ENCODE measurements around the gene DIP2C.
"Not testable (repeated sequence)": the region's sequence is repeated elsewhere in the genome, so short reads cannot be mapped to it uniquely, and the experiment has no call there.

The DIP2C gene

DNA sequence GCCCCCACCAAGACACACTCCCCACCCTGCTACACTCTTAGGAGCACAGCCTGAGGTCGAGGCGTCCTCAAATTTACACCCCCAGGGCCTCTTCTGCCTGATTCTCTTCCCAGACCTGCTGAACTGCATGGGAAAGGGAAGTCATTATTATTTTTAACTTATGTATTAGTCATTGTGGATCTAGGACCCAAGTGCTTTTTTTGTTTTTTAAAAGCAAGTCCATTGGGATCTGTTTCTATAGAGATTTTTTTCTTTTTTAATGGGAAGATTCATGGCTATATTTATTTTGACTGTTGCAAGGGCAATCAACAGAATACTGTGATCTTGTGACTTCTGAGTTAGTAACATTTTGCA lies 350.5 kb downstream of the DIP2C start:
- no peak for DNase-seq

DNA sequence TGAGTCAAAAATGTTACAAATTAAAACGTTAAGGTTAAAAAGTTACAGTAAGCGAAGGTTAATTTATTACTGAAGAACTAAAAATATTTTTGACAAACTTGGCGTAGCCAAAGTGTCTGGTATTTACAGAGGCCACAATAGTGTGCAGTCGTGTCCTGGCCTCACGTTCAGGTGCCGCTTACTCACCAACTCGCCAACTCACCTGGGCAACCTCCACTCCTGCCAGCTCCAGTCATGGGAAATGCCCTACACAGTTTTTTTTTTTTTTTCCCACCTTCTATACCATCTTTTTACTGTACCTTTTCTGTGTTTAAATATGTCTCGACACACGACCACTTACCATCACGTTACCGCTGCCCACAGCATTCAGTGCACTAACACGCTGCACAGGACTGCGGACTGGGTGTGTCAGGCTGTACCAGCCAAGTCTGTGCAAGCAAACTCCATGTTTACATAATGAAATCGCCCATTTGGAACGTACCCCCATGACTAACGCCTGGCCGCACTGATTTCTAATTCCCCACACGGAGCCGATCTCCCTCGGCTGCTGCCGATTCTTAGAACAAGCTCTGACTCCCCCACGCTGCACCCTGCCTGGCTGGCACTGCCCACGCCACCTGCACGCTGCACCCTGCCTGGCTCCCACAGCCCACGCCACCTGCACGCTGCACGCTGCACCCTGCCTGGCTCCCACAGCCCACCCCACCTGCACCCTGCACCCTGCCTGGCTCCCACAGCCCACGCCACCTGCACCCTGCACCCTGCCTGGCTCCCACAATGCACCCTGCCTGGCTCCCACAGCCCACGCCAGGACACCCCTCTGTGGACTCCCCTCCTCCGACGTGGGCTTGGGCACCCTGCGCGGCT lies 351.1 kb downstream of the DIP2C start:
- DNase-seq: peak; percentile 23

DNA sequence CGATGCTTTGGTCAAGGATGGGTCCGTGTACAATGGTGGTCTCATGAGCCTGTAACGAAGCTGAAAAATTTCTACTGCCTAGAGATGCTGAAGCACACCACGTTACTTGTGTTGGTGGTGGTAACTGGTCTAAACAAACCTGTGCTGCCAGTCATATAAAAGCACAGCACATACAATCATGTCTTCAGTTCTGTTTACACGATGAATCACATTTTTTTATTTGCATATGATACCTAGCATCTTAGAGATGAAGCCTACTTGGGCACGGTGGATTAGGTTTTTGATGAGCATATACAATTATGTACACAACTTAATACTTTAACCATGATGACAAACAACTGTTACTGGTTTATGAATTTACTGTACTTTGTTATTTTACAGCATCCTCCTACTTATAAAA lies 353.2 kb downstream of the DIP2C start:
- peak; percentile 95 for DNase-seq

DNA sequence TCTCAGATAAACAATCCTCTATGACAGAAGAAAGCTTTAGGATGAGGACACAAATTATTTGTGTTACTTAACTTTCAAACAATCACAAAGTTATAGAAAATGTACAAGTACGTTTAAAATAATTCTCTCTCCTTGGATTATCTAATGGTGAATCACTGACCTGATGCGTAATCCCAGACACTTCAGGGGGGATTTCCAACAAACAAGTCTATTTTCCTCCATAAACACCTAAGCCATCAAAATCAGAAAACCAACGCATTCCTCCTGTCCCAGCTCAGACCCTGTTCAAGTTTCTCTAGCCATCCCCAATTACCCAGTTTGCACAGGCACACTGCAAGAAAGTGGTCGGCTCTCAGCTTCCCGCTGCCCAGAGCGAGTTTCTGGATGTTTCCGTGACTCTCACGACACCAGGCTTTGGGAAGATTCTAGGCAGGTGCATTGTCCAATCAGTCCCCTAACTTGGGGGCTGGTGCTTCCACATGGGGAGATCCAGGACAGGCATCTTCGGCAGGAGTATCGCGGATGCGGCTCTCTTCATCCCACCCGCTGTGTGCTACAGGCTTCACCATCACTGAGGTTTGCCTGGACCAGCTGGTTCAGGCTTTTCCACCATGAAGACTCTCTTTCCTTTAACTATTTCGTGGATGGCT lies 354.2 kb downstream of the DIP2C start:
- no peak for DNase-seq

DNA sequence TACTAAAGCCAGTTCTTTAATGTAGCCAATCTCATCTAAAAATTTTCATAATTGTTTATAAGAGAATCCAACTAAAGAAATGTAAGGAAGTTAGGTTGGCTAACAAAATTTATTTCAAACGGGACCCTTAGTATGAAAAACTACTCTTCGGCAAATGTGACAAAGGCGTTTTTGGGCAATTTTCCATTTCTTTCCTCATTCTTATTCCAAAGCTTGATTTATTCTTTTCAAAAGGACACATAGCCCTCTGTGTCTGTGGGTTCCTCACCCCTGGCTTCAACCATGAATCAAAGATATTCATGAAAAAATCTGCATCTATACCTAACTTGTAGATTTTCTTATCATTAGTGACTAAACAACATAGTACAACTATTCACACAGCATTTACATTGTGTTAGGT lies 358.3 kb downstream of the DIP2C start:
- no peak for DNase-seq

DNA sequence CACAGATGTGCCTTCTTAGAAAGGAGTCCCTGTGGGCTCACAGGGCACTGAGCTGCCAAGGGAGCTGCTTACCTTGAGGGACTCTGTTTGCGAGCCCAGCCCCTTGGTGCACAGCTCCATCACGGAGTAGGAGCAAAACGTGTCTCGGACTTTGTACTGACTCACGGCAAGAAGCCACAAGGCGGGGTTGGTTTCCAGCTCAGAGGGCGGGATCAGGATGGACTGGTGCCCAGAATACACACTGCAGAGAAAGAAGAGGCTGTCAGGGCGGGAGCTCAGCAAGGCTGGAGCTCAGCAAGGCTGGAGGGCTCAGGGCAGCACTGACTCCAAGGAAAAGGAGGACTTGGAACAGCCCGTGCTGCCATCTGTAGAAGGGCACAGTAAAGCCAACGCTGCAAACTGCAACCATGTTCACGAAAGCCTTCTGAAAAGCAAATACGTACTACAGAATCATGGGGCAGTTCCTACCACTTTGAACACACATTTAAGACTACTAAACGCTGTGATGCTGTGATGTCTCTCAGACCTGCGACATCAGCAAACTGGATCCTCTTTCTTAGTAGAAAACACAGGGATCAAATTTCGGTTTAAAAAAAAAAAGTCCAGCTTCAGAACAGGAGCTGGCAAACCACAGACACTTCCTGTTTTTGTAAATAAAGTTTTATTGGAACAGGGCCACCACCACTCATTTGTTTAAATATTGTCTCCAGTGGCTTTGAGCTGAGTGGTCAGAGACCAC lies 359.9 kb downstream of the DIP2C start:
- peak; percentile 87 for DNase-seq

DNA sequence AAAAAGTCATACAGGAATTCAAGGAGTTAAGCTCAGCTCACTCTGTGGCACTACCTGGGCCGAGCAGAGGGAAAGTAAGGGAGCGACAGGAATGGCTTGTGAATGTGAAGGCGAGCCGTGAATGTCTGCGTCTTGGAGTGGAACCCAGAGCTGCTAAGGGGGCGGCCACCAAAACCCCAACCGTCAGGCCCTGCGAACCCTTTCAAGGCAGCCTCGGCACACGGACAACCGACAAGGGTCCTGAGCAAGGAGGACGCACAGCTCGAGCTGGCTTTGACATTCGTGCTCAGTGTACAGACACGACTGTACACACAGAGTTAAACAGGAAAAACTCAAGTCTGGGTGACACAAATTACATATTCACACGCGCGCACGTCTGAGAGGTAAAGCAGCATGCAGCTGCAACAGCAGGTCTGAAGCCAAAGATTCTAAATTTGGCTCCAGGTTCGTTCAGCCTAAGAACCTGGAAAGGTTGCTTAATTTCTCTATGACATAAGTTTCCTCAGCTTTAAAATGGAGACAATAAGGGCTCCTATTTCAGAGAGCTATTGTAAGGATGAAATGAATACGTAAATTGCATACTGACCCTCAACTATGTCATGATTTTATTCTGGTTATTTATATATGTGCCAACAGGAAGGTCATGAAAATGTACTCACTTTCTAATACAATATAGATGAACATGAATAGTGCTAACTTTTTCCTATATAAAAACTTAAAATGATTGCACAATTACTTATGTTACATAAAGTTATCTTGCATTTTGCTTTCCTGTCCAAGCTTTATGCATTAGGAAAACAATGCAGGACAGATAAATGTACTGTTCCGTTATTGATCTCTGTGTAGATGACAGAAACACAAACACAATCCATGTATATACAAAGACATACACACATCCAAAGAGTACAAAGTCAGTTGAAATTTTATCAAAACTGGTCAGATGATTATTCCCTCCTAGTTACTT lies 361.3 kb downstream of the DIP2C start:
- no peak for DNase-seq

DNA sequence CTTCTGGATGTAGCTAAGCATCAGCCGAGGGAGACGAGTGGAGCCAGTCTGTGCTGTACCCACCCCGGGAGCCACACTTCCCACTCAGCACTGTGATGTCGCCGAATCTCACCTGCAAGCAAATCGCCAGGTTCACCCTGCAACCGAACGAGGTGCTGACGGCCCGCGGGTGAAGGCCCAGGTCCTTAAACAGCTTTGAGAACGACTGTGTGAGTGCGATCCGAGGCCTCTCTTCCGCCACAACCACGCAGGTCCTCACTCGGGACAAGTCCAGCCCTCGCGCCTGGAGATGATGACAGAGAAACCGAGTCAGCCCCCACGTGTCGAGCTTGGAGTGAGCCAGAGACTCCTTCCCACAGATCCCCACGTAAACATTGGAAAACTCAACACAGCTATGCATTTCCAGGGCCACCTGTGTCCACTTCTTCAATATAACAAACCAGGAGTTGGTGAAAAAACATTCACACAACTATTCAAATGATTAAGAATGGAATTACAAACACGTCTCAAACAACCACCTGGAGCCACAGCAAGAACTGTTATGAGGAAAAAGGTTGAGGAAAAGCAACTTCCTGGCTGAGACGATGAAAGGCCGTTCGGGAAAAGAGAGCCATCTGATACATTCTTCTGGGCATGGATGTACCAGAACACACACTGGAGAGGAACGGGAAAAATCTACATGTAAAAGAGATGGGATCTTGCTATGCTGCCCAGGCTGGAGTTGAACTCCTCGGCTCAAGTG lies 362.4 kb downstream of the DIP2C start:
- no peak for DNase-seq

DNA sequence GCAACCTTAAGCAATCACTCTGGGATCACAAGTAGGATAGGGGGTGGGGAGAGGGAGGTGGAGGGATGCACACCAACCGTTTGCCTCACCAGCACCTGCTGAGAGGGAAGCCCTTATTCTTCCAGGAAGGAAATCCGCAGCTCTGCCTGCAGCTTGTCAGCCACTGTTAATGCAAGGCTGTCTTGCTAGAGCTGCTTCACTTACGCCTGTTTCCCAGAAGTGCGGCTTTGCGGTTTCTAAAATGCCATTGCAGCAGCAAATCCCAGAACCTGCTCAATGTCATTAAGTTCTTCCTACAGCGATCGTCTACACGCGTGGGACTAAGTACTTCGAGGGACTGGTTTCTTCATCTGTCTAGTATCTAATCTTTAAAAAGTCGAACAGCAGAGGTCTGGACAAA lies 363.1 kb downstream of the DIP2C start:
- DNase-seq: no peak

DNA sequence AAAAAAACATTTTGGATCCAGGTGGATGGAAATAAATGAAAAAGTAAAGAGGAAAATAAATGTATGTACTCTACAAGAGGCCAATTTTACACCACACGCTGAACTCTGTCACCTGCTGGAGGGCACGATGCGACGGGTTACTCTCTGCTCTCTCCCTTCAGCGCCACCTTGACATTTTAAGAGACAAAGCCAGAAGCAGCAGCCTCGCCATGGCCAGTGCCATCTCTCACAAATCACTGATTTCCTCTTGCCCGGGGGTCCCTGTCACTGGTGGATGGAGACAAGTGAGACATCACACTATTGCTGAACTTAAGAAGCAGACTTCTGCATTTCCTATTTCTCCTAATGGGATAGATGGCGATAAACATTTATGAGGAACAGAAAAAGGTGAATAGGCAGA lies 364.2 kb downstream of the DIP2C start:
- no peak for DNase-seq

DNA sequence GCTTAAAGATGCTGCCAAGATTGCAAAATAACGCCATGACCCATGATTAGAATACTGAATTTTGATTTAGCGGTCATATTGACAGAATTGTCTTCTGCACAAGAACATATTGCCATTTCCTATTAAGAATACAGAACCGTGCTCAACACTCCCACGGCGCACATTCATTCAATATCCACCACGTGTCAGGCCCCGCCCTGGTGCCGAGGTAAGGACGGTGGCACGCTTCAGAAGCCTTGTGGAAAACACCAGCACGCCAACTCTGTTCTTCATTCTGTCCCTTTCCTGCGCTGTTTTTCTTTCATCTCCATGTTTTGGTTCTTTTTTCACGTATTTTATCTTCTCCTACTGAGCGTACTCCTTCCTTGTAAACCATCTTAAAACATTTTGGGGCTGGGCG lies 364.9 kb downstream of the DIP2C start:
- DNase-seq: no peak

DNA sequence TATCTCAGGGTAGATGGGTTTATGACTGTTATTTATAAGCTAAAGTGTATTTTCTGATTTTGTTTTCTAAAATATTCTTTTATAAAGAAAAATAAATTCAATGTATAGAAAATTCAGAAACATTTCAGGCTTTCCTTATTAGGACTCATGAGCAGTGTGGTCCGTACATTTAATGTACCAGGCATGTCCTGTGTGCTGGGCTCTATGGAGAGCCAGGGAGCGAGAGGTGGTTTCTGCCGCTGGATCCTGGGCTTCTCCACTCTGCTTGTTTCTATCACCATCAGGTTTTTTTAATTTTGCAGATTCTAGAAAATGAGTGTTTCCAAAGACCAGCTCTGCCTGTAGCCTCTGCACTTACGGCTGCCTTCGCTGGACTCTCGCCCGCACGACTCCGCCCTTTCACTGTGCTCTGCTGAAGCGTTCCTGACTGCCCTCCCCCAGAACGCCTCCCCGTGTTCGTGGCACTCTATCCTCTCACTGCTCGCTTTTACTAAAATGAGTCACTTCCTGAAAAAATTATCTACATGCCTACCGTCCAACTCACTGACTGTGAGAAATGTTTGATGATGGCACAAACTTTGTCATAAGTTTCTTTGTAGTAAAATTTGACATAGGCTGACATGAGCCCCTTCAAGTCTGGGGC lies 365.7 kb downstream of the DIP2C start:
- DNase-seq: no peak

DNA sequence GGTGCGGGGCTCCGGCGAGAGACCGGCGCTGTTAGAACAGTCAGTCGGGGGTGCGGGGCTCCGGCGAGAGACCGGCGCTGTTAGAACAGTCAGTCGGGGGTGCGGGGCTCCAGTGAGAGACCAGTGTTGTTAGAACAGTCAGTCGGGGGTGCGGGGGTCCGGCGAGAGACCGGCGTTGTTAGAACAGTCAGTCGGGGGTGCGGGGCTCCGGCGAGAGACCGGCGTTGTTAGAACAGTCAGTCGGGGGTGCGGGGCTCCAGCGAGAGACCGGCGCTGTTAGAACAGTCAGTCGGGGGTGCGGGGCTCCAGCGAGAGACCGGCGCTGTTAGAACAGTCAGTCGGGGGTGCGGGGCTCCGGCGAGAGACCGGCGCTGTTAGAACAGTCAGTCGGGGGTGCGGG lies 366.4 kb downstream of the DIP2C start:
- DNase-seq: not testable (repeated sequence)

DNA sequence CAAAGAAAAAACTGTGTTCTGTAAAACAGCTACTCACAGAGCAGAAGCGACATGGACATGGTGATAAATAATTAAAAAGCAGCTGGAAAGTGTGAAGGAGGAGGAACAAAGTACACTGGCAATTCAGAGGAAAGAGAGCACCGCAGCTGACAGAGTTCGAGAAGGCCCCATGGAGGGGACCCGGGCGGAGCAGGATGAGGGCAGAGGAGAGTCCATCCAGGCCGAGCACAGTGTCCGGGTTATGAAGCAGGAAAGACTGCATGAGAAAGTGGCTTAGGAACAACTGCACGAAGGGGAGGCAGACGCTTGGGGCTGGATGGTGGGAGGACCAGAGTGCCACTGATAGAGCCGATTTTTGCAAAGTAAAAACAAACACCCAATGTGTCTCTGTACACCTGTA lies 368.7 kb downstream of the DIP2C start:
- no peak for DNase-seq

DNA sequence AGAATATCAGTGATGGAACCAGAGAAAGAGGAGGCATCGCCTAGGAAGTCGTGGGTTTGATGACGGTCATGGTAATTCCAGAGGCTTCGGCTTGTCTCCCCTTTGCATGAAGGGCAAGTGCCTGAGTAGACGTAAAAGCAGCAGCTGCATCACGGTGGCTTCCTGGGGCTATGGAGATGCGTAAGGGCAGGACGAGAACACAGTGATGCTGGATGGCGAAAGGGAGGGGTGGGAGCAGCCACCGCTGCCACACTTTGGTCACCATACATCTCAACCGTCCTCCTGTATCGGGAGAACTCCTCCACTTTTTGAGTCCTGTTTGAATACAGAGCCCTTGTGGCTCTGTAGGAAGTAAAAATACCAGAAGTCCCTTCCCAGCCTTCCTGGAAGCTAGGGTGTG lies 371.5 kb downstream of the DIP2C start:
- no peak for DNase-seq

DNA sequence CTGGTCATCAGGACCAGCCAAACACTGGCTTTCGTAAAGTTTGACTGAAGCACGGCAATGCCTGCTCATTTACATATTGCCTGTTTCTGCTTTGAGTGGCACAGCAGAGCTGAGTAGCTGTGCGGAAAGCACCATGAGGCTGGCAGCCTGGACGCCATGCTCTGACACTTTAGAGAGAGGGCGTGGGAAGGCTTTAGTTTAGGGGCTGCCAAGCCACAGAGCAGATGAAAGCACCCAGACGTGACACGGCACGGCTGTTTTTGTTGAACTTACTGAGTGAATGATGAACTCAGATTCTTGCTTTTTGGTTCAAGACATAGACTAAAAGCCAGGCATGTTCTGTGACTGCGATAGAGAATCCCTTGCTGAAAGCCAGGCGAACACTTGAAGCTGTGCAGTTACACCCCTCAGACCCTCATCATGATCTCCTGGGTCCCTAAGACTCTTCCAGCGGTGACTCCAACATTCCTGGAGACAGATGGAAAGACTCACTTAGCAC lies 372.1 kb downstream of the DIP2C start:
- DNase-seq: no peak

DNA sequence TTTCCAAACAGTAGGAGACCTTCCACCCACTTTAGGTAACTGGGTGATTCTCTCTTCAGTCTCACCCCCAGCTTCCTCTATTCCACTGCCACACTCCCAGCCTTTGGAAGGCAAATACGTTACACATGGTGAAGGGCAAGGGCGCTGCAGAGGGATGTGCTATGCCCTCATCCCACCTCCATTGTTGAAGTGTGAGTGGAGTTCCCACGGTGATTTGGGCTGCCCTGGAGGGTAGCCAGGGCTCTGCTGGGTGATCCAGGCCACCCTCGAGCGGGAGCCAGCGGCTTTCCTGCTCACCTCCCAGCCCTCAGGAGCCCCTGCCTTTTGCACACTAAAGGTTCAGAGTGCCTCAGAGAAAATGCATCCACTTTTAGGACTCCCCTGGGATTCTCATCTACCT lies 373.1 kb downstream of the DIP2C start:
- DNase-seq: no peak

DNA sequence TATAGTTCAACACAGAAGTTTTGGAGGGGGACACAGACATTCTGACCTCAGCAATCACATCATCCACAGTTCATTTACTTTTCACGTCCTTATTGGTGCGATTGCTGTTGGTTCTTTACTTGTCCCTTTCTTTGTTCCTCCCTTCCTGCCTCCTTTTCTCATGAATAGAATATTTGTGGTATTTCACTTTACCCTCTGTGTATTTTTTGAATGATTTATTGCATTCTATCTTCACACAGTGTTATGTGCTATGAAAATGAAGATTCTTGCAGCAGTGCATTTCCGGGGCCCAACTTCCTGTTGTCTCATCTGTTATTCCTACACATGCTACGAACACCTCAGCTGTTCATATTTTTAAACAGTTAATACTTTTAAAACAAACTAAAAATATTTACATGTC lies 374.6 kb downstream of the DIP2C start:
- no peak for DNase-seq

DNA sequence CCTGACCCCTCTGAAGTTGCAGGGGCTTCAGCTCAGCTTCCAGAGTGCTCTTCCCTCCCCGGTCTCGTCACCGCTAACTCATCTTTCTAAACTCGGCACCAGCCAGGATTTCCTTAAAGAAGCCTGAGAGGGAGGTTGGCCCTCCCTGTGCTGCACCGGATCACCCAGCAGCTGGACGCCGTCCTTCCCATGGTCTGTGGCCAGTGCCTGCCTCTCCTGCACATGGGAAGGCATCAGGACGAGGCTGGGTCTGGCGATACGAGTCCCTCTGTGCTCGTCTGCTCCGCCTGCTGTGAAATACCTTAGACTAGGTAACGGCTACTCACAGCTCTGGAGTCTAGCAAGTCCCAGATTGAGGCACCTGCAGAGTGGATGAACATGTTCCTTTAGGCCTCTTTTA lies 375.1 kb downstream of the DIP2C start:
- DNase-seq: no peak

DNA sequence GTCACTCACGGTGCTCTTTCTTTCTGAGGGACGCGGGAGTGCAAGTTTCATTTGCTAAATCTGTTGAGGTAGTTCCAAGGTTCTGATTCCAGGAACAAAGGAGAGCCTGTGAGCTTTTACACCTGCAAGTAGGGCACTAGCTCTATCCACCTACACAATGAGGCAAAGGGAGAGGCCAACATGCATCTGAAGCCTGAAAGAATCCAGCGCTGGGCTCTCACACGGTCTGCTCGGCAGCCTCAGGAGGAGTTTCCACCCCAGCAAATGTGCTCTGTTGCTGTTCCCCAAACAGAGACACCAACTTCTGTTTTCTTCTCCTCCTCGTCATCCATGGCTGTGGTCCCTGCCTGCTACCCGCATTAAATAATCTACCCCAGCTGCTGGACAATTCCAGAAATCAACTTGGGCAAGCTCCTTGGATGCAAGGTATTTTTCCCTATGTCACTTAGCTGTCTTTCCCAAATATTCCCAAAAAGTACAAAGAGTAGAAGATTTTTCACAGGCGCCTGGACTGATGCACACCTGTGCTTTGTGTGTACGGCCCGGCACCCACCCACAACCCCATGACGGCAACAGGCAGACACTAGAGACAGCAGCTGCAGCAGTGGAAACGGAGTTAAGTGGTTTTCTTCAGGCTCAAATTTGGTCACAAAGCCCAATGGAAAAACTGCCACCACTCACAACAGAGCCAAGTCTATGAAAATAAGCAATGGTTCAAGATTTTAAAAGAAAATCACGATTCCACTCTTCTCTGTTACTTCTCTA lies 377.4 kb downstream of the DIP2C start:
- no peak for DNase-seq
